ENCODE measurements around the gene INPP5F.

DNA sequence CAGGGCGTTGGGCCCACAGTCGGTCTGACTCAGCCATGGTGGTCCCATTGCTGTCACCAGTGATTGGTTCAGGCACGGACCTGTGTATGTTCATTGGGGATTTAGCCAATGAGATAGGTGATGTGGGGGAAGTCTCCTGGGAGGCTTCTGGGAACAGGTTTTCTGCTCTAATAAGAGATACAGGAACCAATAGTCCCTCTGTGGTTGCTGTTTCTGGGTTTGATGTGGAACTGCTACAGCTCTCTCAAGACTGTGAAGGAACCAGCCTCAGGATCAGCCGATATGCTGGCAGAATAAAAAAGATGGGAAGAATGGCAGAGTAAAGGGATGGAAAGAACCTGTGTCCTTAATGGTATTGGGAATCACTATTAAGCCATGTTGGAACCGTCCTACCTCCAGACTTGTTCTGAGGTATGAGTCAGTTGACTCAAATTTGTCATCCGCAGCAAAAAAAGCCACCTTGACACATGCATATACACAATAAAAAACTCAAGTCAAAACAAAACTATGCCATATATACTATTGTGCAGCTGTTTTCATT, 76.2 kb downstream of the INPP5F start:
- TF ChIP-seq POLR2AphosphoS5 (IDR thresholded peaks at IDR 0.05; ENCODE audit: low read depth, low read length) (no peak), POLR2A (IDR thresholded peaks at IDR 0.05; ENCODE audit: low read depth, low read length) (no peak), TAF1 (IDR thresholded peaks at IDR 0.05; ENCODE audit: borderline replicate concordance, low read depth, low read length) (no peak)

Measured in GM12892 (cell line).